ENCODE results near the gene MKI67.

The MKI67 gene

GRCh38 chr10:128052696-128053095 lies 73.5 kb downstream of the MKI67 start:
- Histone ChIP-seq H3K27me3 (replicated peaks; ENCODE audit: insufficient read depth, low read length) (no peaks in the 10 kb centered on the region), H3K9ac (ENCODE audit: low read length) (no peak overlapping the region), H4K20me1 (ENCODE audit: insufficient read depth, low read length) (no peaks in the 10 kb centered on the region), H3K36me3 (replicated peaks; ENCODE audit: insufficient read depth, low read length) (no peaks in the 10 kb centered on the region), H3K79me2 (ENCODE audit: low read length) (peaks cover 19% of the 10 kb centered on the region), H3F3A (ENCODE audit: insufficient read depth, low read length) (peaks cover 7% of the 10 kb centered on the region), H3K27ac (ENCODE audit: low read length) (no peak overlapping the region), H3K9me2 (replicated peaks; ENCODE audit: insufficient read depth, low read length) (no peaks in the 10 kb centered on the region), H3K9me3 (replicated peaks; ENCODE audit: insufficient read depth, low read length) (no peaks in the 10 kb centered on the region), H3K4me3 (ENCODE audit: low read length) (no peak overlapping the region), H2AFZ (ENCODE audit: low read length) (no peak overlapping the region), H3K4me1 (ENCODE audit: low read length) (peaks cover 4% of the 10 kb centered on the region; the same call in 1 of the 2 replicates), H3K4me2 (ENCODE audit: low read depth, low read length) (no peak overlapping the region)
- no peak for TF ChIP-seq EZH2 (optimal IDR thresholded peaks at IDR 0.05; ENCODE audit: low read depth, low read length)
- no peak for TF ChIP-seq EZH2phosphoT487 (IDR thresholded peaks at IDR 0.05; ENCODE audit: low read length)
- TF ChIP-seq CTCF (IDR thresholded peaks at IDR 0.05; ENCODE audit: low read length), result no peak
- DNase-seq, result no peak

- peaks cover 10% of the 10 kb centered on the region for H3F3A ChIP-seq (ENCODE audit: insufficient read depth, low read length)
- H3K9me3 ChIP-seq (replicated peaks; ENCODE audit: insufficient read depth, low read length), result no peaks in the 10 kb centered on the region
- H3K36me3 ChIP-seq (replicated peaks; ENCODE audit: insufficient read depth, low read length), result no peaks in the 10 kb centered on the region
- TF ChIP-seq CTCF (IDR thresholded peaks at IDR 0.05; ENCODE audit: low read length) (no peak), EZH2 (optimal IDR thresholded peaks at IDR 0.05; ENCODE audit: low read depth, low read length) (no peak), EZH2phosphoT487 (IDR thresholded peaks at IDR 0.05; ENCODE audit: low read length) (no peak)
- DNase-seq, result no peak
- no peak overlapping the region for H3K9ac ChIP-seq (ENCODE audit: low read length)
- H2AFZ ChIP-seq (ENCODE audit: low read length), result no peak overlapping the region
- no peak overlapping the region for H3K27ac ChIP-seq (ENCODE audit: low read length)
- H3K4me1 ChIP-seq (ENCODE audit: low read length), result peaks cover 9% of the 10 kb centered on the region
- H3K9me2 ChIP-seq (replicated peaks; ENCODE audit: insufficient read depth, low read length), result no peaks in the 10 kb centered on the region
- no peak overlapping the region for H3K4me3 ChIP-seq (ENCODE audit: low read length)
- H4K20me1 ChIP-seq (ENCODE audit: insufficient read depth, low read length), result no peaks in the 10 kb centered on the region
- H3K4me2 ChIP-seq (ENCODE audit: low read depth, low read length), result no peak overlapping the region
- H3K79me2 ChIP-seq (ENCODE audit: low read length), result peaks cover 19% of the 10 kb centered on the region
- no peaks in the 10 kb centered on the region for H3K27me3 ChIP-seq (replicated peaks; ENCODE audit: insufficient read depth, low read length)
Measured at GRCh38 chr10:128051548-128051947, 74.7 kb downstream of the MKI67 start.

GRCh38 chr10:128050936-128051335 lies 75.3 kb downstream of the MKI67 start:
- Histone ChIP-seq H3F3A (ENCODE audit: insufficient read depth, low read length) (peaks cover 10% of the 10 kb centered on the region), H3K4me3 (ENCODE audit: low read length) (no peak overlapping the region), H3K9me2 (replicated peaks; ENCODE audit: insufficient read depth, low read length) (no peaks in the 10 kb centered on the region), H3K4me1 (ENCODE audit: low read length) (peaks cover 9% of the 10 kb centered on the region), H3K4me2 (ENCODE audit: low read depth, low read length) (no peak overlapping the region), H2AFZ (ENCODE audit: low read length) (no peak overlapping the region), H3K9ac (ENCODE audit: low read length) (no peak overlapping the region), H4K20me1 (ENCODE audit: insufficient read depth, low read length) (no peaks in the 10 kb centered on the region), H3K27me3 (replicated peaks; ENCODE audit: insufficient read depth, low read length) (no peaks in the 10 kb centered on the region), H3K79me2 (ENCODE audit: low read length) (peaks cover 19% of the 10 kb centered on the region), H3K9me3 (replicated peaks; ENCODE audit: insufficient read depth, low read length) (no peaks in the 10 kb centered on the region), H3K36me3 (replicated peaks; ENCODE audit: insufficient read depth, low read length) (no peaks in the 10 kb centered on the region), H3K27ac (ENCODE audit: low read length) (no peak overlapping the region)
- TF ChIP-seq EZH2 (optimal IDR thresholded peaks at IDR 0.05; ENCODE audit: low read depth, low read length), result no peak
- TF ChIP-seq CTCF (IDR thresholded peaks at IDR 0.05; ENCODE audit: low read length), result no peak
- no peak for TF ChIP-seq EZH2phosphoT487 (IDR thresholded peaks at IDR 0.05; ENCODE audit: low read length)
- DNase-seq, result no peak
